GM10266 (cell line): ENCODE results near the gene KCNH2.

ENCODE experiments used
- DNase-seq: peaks from one replicate; pipeline ENCODE4 v3.0.0; 2012; ENCODE audit errors: extremely low spot score
- TF ChIP-seq, protein P1 (sequence below): IDR thresholded peaks from 2 replicates; pipeline ENCODE4 v1.5.1; 2012; ENCODE audit warnings: mild to moderate bottlenecking, low read depth; ENCODE audit not compliant: control insufficient read depth, insufficient read depth; ENCODE audit errors: missing control alignments

KCNH2 gene

GRCh38 chr7:150961510-150962289, 16.4 kb downstream of the KCNH2 start:
- TF ChIP-seq, protein P1, sequence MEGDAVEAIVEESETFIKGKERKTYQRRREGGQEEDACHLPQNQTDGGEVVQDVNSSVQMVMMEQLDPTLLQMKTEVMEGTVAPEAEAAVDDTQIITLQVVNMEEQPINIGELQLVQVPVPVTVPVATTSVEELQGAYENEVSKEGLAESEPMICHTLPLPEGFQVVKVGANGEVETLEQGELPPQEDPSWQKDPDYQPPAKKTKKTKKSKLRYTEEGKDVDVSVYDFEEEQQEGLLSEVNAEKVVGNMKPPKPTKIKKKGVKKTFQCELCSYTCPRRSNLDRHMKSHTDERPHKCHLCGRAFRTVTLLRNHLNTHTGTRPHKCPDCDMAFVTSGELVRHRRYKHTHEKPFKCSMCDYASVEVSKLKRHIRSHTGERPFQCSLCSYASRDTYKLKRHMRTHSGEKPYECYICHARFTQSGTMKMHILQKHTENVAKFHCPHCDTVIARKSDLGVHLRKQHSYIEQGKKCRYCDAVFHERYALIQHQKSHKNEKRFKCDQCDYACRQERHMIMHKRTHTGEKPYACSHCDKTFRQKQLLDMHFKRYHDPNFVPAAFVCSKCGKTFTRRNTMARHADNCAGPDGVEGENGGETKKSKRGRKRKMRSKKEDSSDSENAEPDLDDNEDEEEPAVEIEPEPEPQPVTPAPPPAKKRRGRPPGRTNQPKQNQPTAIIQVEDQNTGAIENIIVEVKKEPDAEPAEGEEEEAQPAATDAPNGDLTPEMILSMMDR: no peak
- DNase-seq: no peak

- TF ChIP-seq, protein P1: no peak
- DNase-seq: no peak
Measured at GRCh38 chr7:150959739-150960734, 18.1 kb downstream of the KCNH2 start.

GRCh38 chr7:150959081-150959480, 19.0 kb downstream of the KCNH2 start:
- TF ChIP-seq, protein P1: no peak
- DNase-seq: no peak

- TF ChIP-seq, protein P1: no peak
- no peak for DNase-seq
Measured at GRCh38 chr7:150958597-150958996, 19.5 kb downstream of the KCNH2 start.

DNA sequence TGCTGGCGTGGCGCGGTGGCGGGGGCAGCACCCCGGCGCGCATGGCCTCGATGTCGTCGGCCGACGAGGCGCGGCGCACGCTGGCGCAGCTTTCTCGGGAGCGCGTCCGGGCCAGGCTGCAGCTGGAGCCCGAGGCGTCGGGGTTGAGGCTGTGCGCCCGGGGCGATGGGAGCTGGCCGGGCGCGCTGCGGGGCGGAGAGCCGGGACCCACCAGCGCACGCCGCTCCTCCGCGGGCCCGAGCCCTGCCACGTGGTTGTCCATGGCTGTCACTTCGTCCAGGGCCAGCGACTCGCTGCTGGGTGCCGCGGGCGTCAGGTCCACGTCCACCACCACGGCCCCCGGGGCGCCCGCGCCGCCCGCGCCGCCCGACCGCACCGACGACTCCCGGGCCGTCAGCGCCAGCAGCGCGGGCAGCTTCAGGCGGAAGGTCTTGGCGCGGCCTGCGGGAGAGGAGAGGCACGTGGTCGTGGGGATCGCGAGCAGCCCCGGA, 20.0 kb downstream of the KCNH2 start:
- TF ChIP-seq, protein P1: no peak
- DNase-seq: no peak

- TF ChIP-seq, protein P1: no peak
- no peak for DNase-seq
Measured at GRCh38 chr7:150957133-150958020, 20.7 kb downstream of the KCNH2 start.
